Lower lobe of right lung (tissue), 2 donors: ENCODE results near the gene SLCO2A1. TPM values are rescaled to one million over a fixed set of nuclear protein-coding genes. Genes with fewer than 3 reads are reported as not detected.
A peak's percentile ranks its signal among the peaks of the same experiment; 100 is the strongest.

ENCODE experiments used
- ATAC-seq, 2 donors: fragments of 200-7000 bp; cut with Tn5 transposase; one replicate each; pipeline ENCODE4 v1.9.1; 2020 to 2022; ENCODE audit warnings: mild to moderate bottlenecking in 2 of 2, moderate library complexity in 2 of 2
- DNase-seq: peaks from one replicate; pipeline ENCODE4 v3.0.0-alpha.2; 2020
- H3K27ac ChIP-seq: fragments of 200-600 bp; one replicate; pipeline ENCODE4 v1.8.0; 2022
- H3K27me3 ChIP-seq: fragments of 200-600 bp; one replicate; pipeline ENCODE4 v1.8.0; 2022; ENCODE audit warnings: low read depth
- H3K36me3 ChIP-seq: fragments of 200-600 bp; one replicate; pipeline ENCODE4 v1.8.0; 2022; ENCODE audit warnings: mild to moderate bottlenecking
- H3K4me1 ChIP-seq: fragments of 200-600 bp; one replicate; pipeline ENCODE4 v1.8.0; 2022
- H3K4me3 ChIP-seq: fragments of 200-600 bp; one replicate; pipeline ENCODE4 v1.8.0; 2022; ENCODE audit warnings: mild to moderate bottlenecking
- H3K9me3 ChIP-seq: fragments of 200-600 bp; one replicate; pipeline ENCODE4 v1.8.0; 2022
- CTCF ChIP-seq: fragments of 200-600 bp; IDR thresholded peaks from one replicate; pipeline ENCODE4 v1.8.0; 2022; ENCODE audit warnings: antibody characterized with exemption, mild to moderate bottlenecking
- intact Hi-C: fragments of 100-400 bp; cut with DNase I; formaldehyde crosslinking; loops from one replicate; pipeline ENCODE4 v1.11.0; 2022
- total RNA-seq: library from RNA; stranded (reverse); fragmentation: NEBNext Ultra II Directional; extraction: Animal tissue kit (Norgen Biotek cat#: 25700); gene quantifications from one replicate; pipeline ENCODE4 v1.2.1, GENCODE V29; 2021
- donor health status: DM: no; HTN: yes; CAD: no; lungs with severe emphysema.

The SLCO2A1 gene
- total RNA-seq, 1 donor from 2014 or later = 204 TPM

DNA sequence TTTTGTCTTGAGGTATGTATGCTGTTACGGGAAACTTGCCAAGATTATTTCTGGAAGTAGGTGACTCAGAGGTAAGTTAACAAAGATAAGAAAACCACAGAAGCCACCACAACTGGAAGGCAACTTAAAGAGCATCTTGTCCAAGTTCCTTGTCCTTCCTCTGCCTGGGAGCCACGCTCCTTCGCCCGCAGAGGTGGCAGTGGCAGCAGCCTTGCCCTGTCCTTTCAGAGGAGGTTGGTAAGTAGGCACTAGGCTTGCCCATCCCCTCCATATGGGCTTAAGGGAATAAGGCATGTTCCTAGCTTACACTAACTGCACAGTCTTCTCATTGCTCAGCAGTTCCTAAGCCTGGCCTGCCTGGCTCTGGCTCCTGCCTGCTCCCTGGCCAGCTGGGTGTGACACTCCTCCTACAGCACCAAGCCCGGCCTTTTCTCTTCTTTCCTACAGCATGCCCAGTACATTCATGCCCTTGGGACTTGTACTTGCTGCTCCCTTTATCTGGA lies 86.0 kb downstream of the SLCO2A1 start:
- intact Hi-C loops = no loop called here
- no peak for TF ChIP-seq CTCF
- Histone ChIP-seq H3K27me3 (no peaks in the 10 kb centered on the region), H3K9me3 (no peaks in the 10 kb centered on the region), H3K36me3 (peaks cover 17% of the 10 kb centered on the region), H3K4me3 (no peak overlapping the region), H3K4me1 (peaks cover 65% of the 10 kb centered on the region), H3K27ac (peak overlapping the region; percentile 84)
- no peak for DNase-seq
- ATAC-seq = peak; percentile 46 to 47

DNA sequence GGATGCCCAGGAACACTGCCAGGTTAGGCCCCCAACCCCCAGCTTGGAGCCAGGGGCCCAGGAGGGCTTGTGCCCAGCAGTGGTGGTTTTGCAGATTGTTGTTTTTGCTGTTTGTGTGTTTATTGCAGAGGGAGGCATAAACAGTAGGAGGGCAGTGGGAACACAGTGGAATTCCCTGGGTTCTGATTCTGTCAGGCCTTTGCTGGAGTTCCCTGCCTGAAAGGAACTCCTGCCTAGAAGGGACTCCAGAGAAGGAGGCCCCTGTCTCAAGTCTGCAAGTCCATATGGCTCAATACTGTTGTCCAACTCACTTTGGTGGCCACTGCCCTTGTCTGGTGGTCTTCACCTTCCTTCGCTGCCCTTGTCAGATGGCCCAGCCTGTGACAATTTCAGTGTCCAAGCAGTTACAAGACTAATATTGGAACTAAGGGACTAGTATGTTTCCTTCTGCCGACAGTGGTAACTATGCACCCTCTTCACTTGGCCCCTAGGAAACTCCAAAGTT lies 86.6 kb downstream of the SLCO2A1 start:
- ATAC-seq (no peak), DNase-seq (no peak)
- TF ChIP-seq CTCF = no peak
- intact Hi-C loops = no loop called here
- Histone ChIP-seq H3K9me3 (no peaks in the 10 kb centered on the region), H3K36me3 (peaks cover 23% of the 10 kb centered on the region), H3K27ac (peak overlapping the region; percentile 1), H3K4me3 (no peak overlapping the region), H3K27me3 (no peaks in the 10 kb centered on the region), H3K4me1 (peaks cover 59% of the 10 kb centered on the region)

- no peak for TF ChIP-seq CTCF
Measured at GRCh38 chr3:133941415-133941821, 88.3 kb downstream of the SLCO2A1 start.

GRCh38 chr3:133940536-133940935 lies 89.2 kb downstream of the SLCO2A1 start:
- Histone ChIP-seq H3K27me3 (no peaks in the 10 kb centered on the region), H3K27ac (no peak overlapping the region), H3K4me3 (no peak overlapping the region), H3K4me1 (peaks cover 35% of the 10 kb centered on the region), H3K36me3 (peaks cover 28% of the 10 kb centered on the region), H3K9me3 (no peaks in the 10 kb centered on the region)
- DNase-seq (no peak), ATAC-seq (no peak)
- intact Hi-C loops = no loop called here
- no peak for TF ChIP-seq CTCF

More at GRCh38 chr3:133941415-133941821, 88.3 kb downstream of the SLCO2A1 start:
- ATAC-seq (no peak), DNase-seq (no peak)
- intact Hi-C loops = no loop called here
- Histone ChIP-seq H3K4me1 (peaks cover 44% of the 10 kb centered on the region), H3K36me3 (peaks cover 28% of the 10 kb centered on the region), H3K27ac (no peak overlapping the region), H3K27me3 (no peaks in the 10 kb centered on the region), H3K4me3 (no peak overlapping the region), H3K9me3 (no peaks in the 10 kb centered on the region)

DNA sequence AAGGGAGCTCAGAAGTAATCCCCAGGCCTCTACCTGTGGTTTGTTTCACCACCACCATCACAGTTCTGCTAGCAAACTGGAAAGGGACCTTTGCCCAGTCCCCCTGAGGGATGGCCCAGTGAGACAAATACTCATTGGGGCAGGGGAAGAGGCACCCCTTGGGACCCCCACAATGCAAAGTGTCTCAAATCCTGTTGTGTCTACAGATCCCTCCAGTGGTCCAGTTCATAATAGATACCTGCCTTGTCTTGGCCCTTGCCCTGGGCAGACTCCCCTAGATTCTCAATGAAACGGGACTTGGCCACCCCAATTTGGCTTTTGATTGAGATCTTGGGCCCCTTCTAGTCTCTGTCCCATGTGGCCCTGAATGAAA lies 90.3 kb downstream of the SLCO2A1 start:
- H3K27me3 ChIP-seq = no peaks in the 10 kb centered on the region
- no peaks in the 10 kb centered on the region for H3K9me3 ChIP-seq
- ATAC-seq (no peak), DNase-seq (no peak)
- TF ChIP-seq CTCF = no peak
- intact Hi-C loops = no loop called here
- peaks cover 26% of the 10 kb centered on the region for H3K4me1 ChIP-seq
- no peak overlapping the region for H3K27ac ChIP-seq
- peaks cover 28% of the 10 kb centered on the region for H3K36me3 ChIP-seq
- no peak overlapping the region for H3K4me3 ChIP-seq
